Kidney epithelial cell (primary cell): ENCODE results near the gene GET3. TPM values are rescaled to one million over a fixed set of nuclear protein-coding genes. Genes with fewer than 3 reads are reported as not detected.

Experiments used
- DNase-seq: peaks from one replicate; pipeline ENCODE4 v3.0.0-alpha.2; 2010; ENCODE audit warnings: low read depth
- H3K27me3 ChIP-seq: 2 replicates; pipeline ENCODE4 v1.6.0; 2011; ENCODE audit warnings: low read length; ENCODE audit not compliant: control insufficient read depth, insufficient read depth
- H3K36me3 ChIP-seq: 2 replicates; pipeline ENCODE4 v1.5.1; 2011; ENCODE audit warnings: low read length; ENCODE audit not compliant: control insufficient read depth, insufficient read depth
- H3K4me3 ChIP-seq: 2 replicates; pipeline ENCODE4 v1.5.1; 2011; ENCODE audit warnings: low read depth, mild to moderate bottlenecking, control low read depth, low read length
- total RNA-seq: library from RNA; depleted of rRNA; stranded (reverse); fragments of >200 nt; gene quantifications from 2 replicates; pipeline ENCODE4 v1.2.3, GENCODE V29; 2015
- TF ChIP-seq, protein P1 (sequence below): IDR thresholded peaks from 2 replicates; pipeline ENCODE4 v1.5.1; 2011; ENCODE audit warnings: mild to moderate bottlenecking, moderate library complexity, low read length, control low read depth, inconsistent platforms; ENCODE audit not compliant: insufficient read depth, poor library complexity, severe bottlenecking

GET3 gene
- total RNA-seq, 1 donor from 2014 or later = 146 TPM

DNA sequence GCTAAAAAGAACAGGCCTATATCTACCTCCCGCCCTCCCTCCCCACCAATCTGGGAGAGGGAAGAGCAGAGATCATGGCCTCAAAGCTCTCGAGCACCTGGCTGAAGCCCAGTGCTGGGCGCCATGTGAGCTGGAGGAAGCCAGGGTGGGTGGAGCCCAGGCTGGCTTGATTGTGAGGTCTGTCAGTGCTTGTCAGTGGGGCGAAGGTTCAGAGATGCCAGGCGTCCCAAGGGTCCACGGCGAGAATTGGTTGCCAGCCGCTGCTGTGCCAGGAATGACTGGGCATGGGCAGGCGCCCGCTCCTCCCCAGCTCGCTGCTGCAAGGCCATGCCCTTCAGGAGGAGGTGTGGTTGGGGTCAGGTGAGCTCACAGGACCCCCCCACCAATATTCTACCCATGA, 25.8 kb downstream of the GET3 start:
- no peaks in the 10 kb centered on the region for H3K27me3 ChIP-seq
- TF ChIP-seq, protein P1, sequence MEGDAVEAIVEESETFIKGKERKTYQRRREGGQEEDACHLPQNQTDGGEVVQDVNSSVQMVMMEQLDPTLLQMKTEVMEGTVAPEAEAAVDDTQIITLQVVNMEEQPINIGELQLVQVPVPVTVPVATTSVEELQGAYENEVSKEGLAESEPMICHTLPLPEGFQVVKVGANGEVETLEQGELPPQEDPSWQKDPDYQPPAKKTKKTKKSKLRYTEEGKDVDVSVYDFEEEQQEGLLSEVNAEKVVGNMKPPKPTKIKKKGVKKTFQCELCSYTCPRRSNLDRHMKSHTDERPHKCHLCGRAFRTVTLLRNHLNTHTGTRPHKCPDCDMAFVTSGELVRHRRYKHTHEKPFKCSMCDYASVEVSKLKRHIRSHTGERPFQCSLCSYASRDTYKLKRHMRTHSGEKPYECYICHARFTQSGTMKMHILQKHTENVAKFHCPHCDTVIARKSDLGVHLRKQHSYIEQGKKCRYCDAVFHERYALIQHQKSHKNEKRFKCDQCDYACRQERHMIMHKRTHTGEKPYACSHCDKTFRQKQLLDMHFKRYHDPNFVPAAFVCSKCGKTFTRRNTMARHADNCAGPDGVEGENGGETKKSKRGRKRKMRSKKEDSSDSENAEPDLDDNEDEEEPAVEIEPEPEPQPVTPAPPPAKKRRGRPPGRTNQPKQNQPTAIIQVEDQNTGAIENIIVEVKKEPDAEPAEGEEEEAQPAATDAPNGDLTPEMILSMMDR = no peak
- peaks cover 2% of the 10 kb centered on the region for H3K36me3 ChIP-seq
- no peak overlapping the region for H3K4me3 ChIP-seq
- no peak for DNase-seq

DNA sequence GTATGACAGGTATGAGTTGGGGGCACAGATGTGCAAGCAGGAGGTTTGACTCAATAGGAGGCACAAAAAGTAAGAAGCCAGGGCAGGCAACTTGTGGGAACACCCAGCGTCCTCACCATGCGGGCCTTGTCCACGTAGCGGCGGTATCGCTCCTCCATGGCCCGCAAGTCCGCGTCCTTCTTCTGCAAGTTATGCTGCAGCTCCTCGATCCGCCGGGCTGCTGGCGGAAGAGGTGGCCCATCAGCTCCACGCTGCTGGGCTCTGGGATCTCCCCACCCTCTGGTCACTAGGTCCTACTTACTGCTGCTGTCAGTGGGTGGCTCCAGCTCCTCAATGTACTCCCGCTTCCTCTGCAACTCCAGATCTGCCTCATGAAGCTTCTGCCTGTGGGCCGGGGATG, 27.4 kb downstream of the GET3 start:
- Histone ChIP-seq H3K27me3 (no peaks in the 10 kb centered on the region), H3K4me3 (no peak overlapping the region), H3K36me3 (peaks cover 2% of the 10 kb centered on the region)
- TF ChIP-seq, protein P1 = no peak
- DNase-seq = no peak

- Histone ChIP-seq H3K27me3 (no peaks in the 10 kb centered on the region), H3K36me3 (peaks cover 2% of the 10 kb centered on the region), H3K4me3 (peak overlapping the region; percentile 43)
- no peak for DNase-seq
- TF ChIP-seq, protein P1 = peak; percentile 88
Measured at GRCh38 chr19:12766051-12766521, 28.8 kb downstream of the GET3 start.

GRCh38 chr19:12767150-12767549, 29.9 kb downstream of the GET3 start:
- Histone ChIP-seq H3K4me3 (no peak overlapping the region), H3K36me3 (peaks cover 2% of the 10 kb centered on the region), H3K27me3 (no peaks in the 10 kb centered on the region)
- no peak for DNase-seq
- TF ChIP-seq, protein P1 = no peak

- no peak overlapping the region for H3K4me3 ChIP-seq
- DNase-seq = no peak
- peaks cover 2% of the 10 kb centered on the region for H3K36me3 ChIP-seq
- TF ChIP-seq, protein P1 = no peak
- no peaks in the 10 kb centered on the region for H3K27me3 ChIP-seq
Measured at GRCh38 chr19:12767666-12768065, 30.4 kb downstream of the GET3 start.

DNA sequence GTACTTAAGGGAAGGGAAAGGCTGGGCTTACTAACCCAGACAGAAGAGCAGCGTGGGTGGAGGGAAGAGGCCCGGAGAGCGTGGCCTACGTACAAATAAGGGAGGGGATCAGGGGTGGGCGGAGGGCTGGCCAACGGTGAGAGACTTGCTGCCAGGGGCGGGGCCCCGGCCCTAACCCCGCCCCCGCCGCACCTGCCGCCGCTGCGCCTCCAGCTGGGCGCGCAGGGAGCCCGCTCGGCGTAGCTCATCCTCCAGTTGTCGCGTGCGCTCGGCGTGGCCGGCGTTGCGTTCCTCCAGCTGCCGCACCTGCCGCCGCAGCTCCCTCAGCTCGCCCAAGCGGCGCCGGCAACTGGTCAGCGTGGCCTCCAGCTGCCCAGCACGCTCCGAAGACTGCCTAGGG, 32.4 kb downstream of the GET3 start:
- H3K36me3 ChIP-seq = no peaks in the 10 kb centered on the region
- no peak for DNase-seq
- TF ChIP-seq, protein P1 = no peak
- no peaks in the 10 kb centered on the region for H3K27me3 ChIP-seq
- no peak overlapping the region for H3K4me3 ChIP-seq
